ENCODE data around the gene ADGRL1. TPM values are rescaled to one million over a fixed set of nuclear protein-coding genes. Genes with fewer than 3 reads are reported as not detected.
"Not testable (repeated sequence)": the region's sequence is repeated elsewhere in the genome, so short reads cannot be mapped to it uniquely, and the experiment has no call there.

The ADGRL1 gene
- 10 to 100 TPM; 29.2 to 54.6 (median 35.8) TPM for total RNA-seq
- long read RNA-seq, donor 1, partial matches to known transcripts = 5 of 27 reads
- long read RNA-seq, donor 1, other reads (novel, unspliced or antisense) = 22 of 27 reads
- long read RNA-seq, donor 2 = 0 reads

GRCh38 chr19:14205452-14206287 lies at the start of gene ADGRL1:
Gene ADGRL1 (minus strand): TSS chr19:14206169. CDS start chr19:14183602, 22,567 bp downstream.
- DNase-seq = peak in 1 of 3 donors; percentile 56
- ATAC-seq; H3K4me1 ChIP-seq (ENCODE audit: low read depth); intact Hi-C loops (cut with DNase I, micrococcal nuclease); H3K36me3 ChIP-seq (ENCODE audit: low read depth); H3K9me3 ChIP-seq: not testable (repeated sequence)
- peak within 1 kb of the TSS; percentile 14 for H3K4me3 ChIP-seq

GRCh38 chr19:14255316-14255715 lies 49.3 kb upstream of the ADGRL1 start:
- H3K9me3 ChIP-seq; H3K4me1 ChIP-seq (ENCODE audit: low read depth); DNase-seq; ATAC-seq; H3K4me3 ChIP-seq; H3K36me3 ChIP-seq (ENCODE audit: low read depth); intact Hi-C loops (cut with DNase I, micrococcal nuclease): not testable (repeated sequence)

DNA sequence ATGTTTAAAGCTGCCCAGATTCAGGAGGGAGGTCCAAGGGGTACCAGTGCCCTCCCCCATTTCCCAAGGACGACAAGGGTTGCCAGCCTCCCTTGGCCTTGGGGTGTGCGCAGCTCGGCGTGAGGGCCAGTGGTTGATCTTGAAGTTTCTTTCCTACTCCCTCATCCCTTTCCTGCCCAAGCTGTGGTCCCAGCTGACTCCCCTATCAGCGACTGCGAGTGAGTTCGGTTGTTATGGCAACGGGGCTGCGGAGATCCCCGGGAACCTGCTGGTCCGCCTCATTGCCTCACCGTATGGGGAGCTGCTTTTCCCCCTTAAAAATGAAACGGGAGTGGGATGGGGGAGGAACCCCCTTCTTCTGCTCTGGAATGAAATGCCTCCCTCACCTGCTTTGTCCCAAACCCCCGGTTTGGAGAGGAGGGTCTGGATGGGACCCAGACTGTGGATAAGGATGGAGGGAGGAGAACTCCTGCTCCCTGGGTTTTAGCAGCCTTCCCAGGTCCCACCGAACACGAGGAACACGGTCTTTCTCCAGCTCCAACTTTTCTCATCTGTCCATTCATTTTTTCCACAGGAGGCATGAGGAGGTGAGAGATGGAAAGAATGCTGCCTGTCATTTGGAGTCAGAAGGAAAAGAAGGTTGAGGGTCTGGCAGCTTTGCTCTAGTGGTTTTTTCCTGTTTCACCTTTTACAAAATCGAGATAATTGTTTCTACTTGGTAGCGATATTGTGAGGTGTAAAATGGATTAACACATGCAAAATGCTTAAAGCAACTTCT lies 48.0 kb upstream of the ADGRL1 start:
- H3K36me3 ChIP-seq (ENCODE audit: low read depth); intact Hi-C loops (cut with DNase I, micrococcal nuclease); H3K9me3 ChIP-seq; H3K4me1 ChIP-seq (ENCODE audit: low read depth); ATAC-seq; DNase-seq; H3K4me3 ChIP-seq: not testable (repeated sequence)

DNA sequence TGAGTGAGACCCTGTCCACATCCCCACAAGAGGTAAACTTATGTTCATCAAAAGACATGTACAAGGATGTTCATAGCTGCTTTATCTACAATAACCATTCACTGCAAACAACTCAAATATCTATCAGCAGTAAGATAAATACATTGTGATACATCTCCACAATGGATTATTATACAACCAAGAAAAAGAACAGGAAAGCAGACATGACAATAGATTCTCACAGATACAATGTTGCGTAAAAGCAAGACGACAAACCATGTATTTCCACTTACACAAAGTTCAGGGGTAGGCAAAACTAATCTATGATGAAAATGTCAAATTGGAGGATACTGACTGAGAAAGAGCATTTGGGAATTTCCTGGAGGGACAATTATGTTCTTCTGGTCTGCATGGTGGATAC lies 46.2 kb upstream of the ADGRL1 start:
- H3K4me3 ChIP-seq; intact Hi-C loops (cut with DNase I, micrococcal nuclease); H3K9me3 ChIP-seq; DNase-seq; H3K36me3 ChIP-seq (ENCODE audit: low read depth); ATAC-seq: not testable (repeated sequence)
- peaks cover 11% of the 10 kb centered on the region for H3K4me1 ChIP-seq (ENCODE audit: low read depth)

- Histone ChIP-seq H3K36me3 (ENCODE audit: low read depth) (no peaks in the 10 kb centered on the region), H3K9me3 (no peaks in the 10 kb centered on the region), H3K4me1 (ENCODE audit: low read depth) (peaks cover 11% of the 10 kb centered on the region), H3K4me3 (no peak overlapping the region)
- DNase-seq (no peak), ATAC-seq (no peak)
- TF ChIP-seq, protein P1, sequence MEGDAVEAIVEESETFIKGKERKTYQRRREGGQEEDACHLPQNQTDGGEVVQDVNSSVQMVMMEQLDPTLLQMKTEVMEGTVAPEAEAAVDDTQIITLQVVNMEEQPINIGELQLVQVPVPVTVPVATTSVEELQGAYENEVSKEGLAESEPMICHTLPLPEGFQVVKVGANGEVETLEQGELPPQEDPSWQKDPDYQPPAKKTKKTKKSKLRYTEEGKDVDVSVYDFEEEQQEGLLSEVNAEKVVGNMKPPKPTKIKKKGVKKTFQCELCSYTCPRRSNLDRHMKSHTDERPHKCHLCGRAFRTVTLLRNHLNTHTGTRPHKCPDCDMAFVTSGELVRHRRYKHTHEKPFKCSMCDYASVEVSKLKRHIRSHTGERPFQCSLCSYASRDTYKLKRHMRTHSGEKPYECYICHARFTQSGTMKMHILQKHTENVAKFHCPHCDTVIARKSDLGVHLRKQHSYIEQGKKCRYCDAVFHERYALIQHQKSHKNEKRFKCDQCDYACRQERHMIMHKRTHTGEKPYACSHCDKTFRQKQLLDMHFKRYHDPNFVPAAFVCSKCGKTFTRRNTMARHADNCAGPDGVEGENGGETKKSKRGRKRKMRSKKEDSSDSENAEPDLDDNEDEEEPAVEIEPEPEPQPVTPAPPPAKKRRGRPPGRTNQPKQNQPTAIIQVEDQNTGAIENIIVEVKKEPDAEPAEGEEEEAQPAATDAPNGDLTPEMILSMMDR (IDR thresholded peaks at IDR 0.05) = no peak
- intact Hi-C loops (cut with DNase I, micrococcal nuclease) = no loop called here
Observed at GRCh38 chr19:14250870-14251269, 44.9 kb upstream of the ADGRL1 start.

- DNase-seq; H3K9me3 ChIP-seq; intact Hi-C loops (cut with DNase I, micrococcal nuclease); H3K36me3 ChIP-seq (ENCODE audit: low read depth); H3K4me3 ChIP-seq; ATAC-seq: not testable (repeated sequence)
- peaks cover 11% of the 10 kb centered on the region for H3K4me1 ChIP-seq (ENCODE audit: low read depth)
Observed at GRCh38 chr19:14250315-14250714, 44.3 kb upstream of the ADGRL1 start.

DNA sequence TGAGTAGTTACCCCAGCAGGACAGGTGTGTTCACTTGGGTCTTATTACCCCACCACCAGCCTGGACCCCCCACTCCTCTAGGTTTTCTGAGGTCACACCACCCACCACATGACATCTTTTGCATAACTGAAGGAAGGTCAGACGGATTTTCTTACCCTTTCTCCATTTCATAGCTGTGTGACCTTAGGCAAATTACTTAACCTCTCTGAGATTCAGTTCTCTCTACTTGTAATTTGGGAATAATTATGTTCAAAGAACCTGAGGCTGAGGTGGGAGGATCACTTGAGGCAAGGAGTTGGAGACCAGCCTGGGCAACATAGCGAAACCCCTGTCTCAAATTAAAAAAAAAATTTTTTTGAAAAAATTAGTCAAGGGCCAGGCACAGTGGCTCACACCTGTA lies 43.9 kb upstream of the ADGRL1 start:
- ATAC-seq; DNase-seq; intact Hi-C loops (cut with DNase I, micrococcal nuclease); H3K36me3 ChIP-seq (ENCODE audit: low read depth); H3K9me3 ChIP-seq; H3K4me3 ChIP-seq: not testable (repeated sequence)
- peaks cover 11% of the 10 kb centered on the region for H3K4me1 ChIP-seq (ENCODE audit: low read depth)

GRCh38 chr19:14249012-14249754 lies 43.2 kb upstream of the ADGRL1 start:
- ATAC-seq = peak; percentile 54
- H3K9me3 ChIP-seq; H3K36me3 ChIP-seq (ENCODE audit: low read depth); H3K4me3 ChIP-seq; intact Hi-C loops (cut with DNase I, micrococcal nuclease): not testable (repeated sequence)
- peak; percentile 19 to 62 (median 58) for DNase-seq
- peaks cover 11% of the 10 kb centered on the region for H3K4me1 ChIP-seq (ENCODE audit: low read depth)

Data from mucosa of descending colon (tissue), 3 donors.